Lung (tissue), 12 donors: ENCODE measurements around the gene TUFT1. TPM values are rescaled to one million over a fixed set of nuclear protein-coding genes. Genes with fewer than 3 reads are reported as not detected.

Source experiments
- ATAC-seq: fragments of 200-7000 bp; cut with Tn5 transposase; one replicate; pipeline ENCODE4 v1.9.1; 2020; ENCODE audit warnings: moderate number of reproducible peaks; ENCODE audit not compliant: insufficient read depth, low FRiP score
- DNase-seq, 3 donors: peaks; one replicate each; pipeline ENCODE4 v3.0.0-alpha.2; 2013 to 2017
- H3K27ac ChIP-seq, 2 donors: one replicate each; pipeline ENCODE4 v1.5.1; 2013; ENCODE audit warnings: mild to moderate bottlenecking in 2 of 2, moderate library complexity in 2 of 2, control low read depth in 1 of 2, inconsistent platforms in 1 of 2, low read depth in 1 of 2, low read length in 1 of 2
- H3K27me3 ChIP-seq, 3 donors: one replicate each; pipeline ENCODE4 v1.5.1; 2013; ENCODE audit warnings: low read length in 2 of 3; ENCODE audit not compliant: control insufficient read depth in 3 of 3, insufficient read depth in 3 of 3
- H3K36me3 ChIP-seq, 4 donors: one replicate each; pipeline ENCODE4 v1.5.1; 2013; ENCODE audit warnings: low read length in 4 of 4, mild to moderate bottlenecking in 1 of 4, moderate library complexity in 1 of 4; ENCODE audit not compliant: control insufficient read depth in 4 of 4, insufficient read depth in 4 of 4
- H3K4me1 ChIP-seq, 5 donors: one replicate each; pipeline ENCODE4 v1.5.1; 2013; ENCODE audit warnings: low read length in 5 of 5, mild to moderate bottlenecking in 2 of 5, moderate library complexity in 1 of 5; ENCODE audit not compliant: control insufficient read depth in 5 of 5, insufficient read depth in 5 of 5
- H3K4me3 ChIP-seq: one replicate; pipeline ENCODE4 v1.5.1; 2013; ENCODE audit warnings: mild to moderate bottlenecking, control low read depth, moderate library complexity
- H3K9ac ChIP-seq, 2 donors: one replicate each; pipeline ENCODE4 v1.5.1; 2013; ENCODE audit warnings: low read length in 2 of 2, control low read depth in 1 of 2; ENCODE audit not compliant: insufficient read depth in 1 of 2
- H3K9me3 ChIP-seq, 4 donors: one replicate each; pipeline ENCODE4 v1.5.1; 2013; ENCODE audit warnings: low read length in 3 of 4, mild to moderate bottlenecking in 1 of 4, moderate library complexity in 1 of 4; ENCODE audit not compliant: control insufficient read depth in 4 of 4, insufficient read depth in 3 of 4
- CTCF ChIP-seq: IDR thresholded peaks from 2 replicates; pipeline ENCODE4 v1.5.1; 2012; ENCODE audit warnings: mild to moderate bottlenecking; ENCODE audit errors: control extremely low read depth, extremely low read depth
- WGBS, 2 donors: extraction: QIAGEN DNeasy Blood & Tissue Kit; methylation state at CpG; one replicate each; pipeline ENCODE4 v1.1.7; 2013; 5-methylcytosine and 5-hydroxymethylcytosine counted together
- polyA plus RNA-seq, 2 donors: library from polyadenylated mRNA; stranded (reverse); fragments of 200-250 nt; gene quantifications; one replicate each; pipeline ENCODE4 v1.2.1, GENCODE V29; 2013
- total RNA-seq, 2 donors: library from RNA; depleted of rRNA in 1 of 2; stranded (reverse); fragments of >200 nt in 1 of 2; gene quantifications; one replicate each; pipeline ENCODE4 v1.2.1, GENCODE V29; 2014 to 2021
- donor health status: control.
- donor health status: control.
- donor health status: Bipolar disorder and iron deficiency.
- donor health status: healthy.
- donor health status: DM: yes; HTN: yes; CAD: no.

The TUFT1 gene
- total and polyA plus RNA-seq, 4 donors, result 5.6 to 13.9 (median 7.7) TPM

- ATAC-seq, result no peak
- no peak for DNase-seq
- no peak for TF ChIP-seq CTCF
- Histone ChIP-seq H3K4me1 (peaks cover 0 to 12% (median 5%) of the 10 kb centered on the region in 5 donors), H3K9ac (no peak overlapping the region), H3K27ac (peak overlapping the region in 1 of 2 donors; percentile 52), H3K4me3 (no peak overlapping the region), H3K27me3 (peaks cover 0 to 7% (median 6%) of the 10 kb centered on the region in 3 donors), H3K36me3 (no peaks in the 10 kb centered on the region), H3K9me3 (no peaks in the 10 kb centered on the region)
- WGBS, 2 donors, result 82 to 85% methylated on average over 5 of the region's 5 CpGs
Measured at GRCh38 chr1:151541752-151542151, 1.6 kb downstream of the TUFT1 start.

GRCh38 chr1:151542710-151543129 is 2.6 kb downstream of the TUFT1 start:
- 72 to 88% methylated on average over 3 of the region's 3 CpGs for WGBS, 2 donors
- no peak overlapping the region for H3K9ac ChIP-seq
- H3K27ac ChIP-seq, result no peak overlapping the region
- no peak overlapping the region for H3K4me3 ChIP-seq
- peaks cover 0 to 7% (median 6%) of the 10 kb centered on the region in 3 donors for H3K27me3 ChIP-seq
- DNase-seq (no peak), ATAC-seq (no peak)
- H3K4me1 ChIP-seq, result peaks cover 0 to 12% (median 5%) of the 10 kb centered on the region in 5 donors
- H3K36me3 ChIP-seq, result no peaks in the 10 kb centered on the region
- TF ChIP-seq CTCF, result no peak
- H3K9me3 ChIP-seq, result no peaks in the 10 kb centered on the region

GRCh38 chr1:151545542-151545941 is 5.4 kb downstream of the TUFT1 start:
- Histone ChIP-seq H3K27ac (no peak overlapping the region), H3K9ac (no peak overlapping the region), H3K27me3 (peaks cover 0 to 6% (median 4%) of the 10 kb centered on the region in 3 donors), H3K4me3 (no peak overlapping the region), H3K9me3 (no peaks in the 10 kb centered on the region), H3K36me3 (no peaks in the 10 kb centered on the region), H3K4me1 (peaks cover 0 to 7% (median 5%) of the 10 kb centered on the region in 5 donors)
- TF ChIP-seq CTCF, result no peak
- whole genome bisulfite sequencing, 2 donors, result 58 to 69% methylated on average over 1 of the region's 1 CpG
- ATAC-seq (no peak), DNase-seq (no peak)
